ENCODE results near the gene R3HCC1L. TPM values are rescaled to one million over a fixed set of nuclear protein-coding genes. Genes with fewer than 3 reads are reported as not detected.

R3HCC1L gene
- total RNA-seq, 1 experiment from 2014 or later: 11.8 TPM

DNA sequence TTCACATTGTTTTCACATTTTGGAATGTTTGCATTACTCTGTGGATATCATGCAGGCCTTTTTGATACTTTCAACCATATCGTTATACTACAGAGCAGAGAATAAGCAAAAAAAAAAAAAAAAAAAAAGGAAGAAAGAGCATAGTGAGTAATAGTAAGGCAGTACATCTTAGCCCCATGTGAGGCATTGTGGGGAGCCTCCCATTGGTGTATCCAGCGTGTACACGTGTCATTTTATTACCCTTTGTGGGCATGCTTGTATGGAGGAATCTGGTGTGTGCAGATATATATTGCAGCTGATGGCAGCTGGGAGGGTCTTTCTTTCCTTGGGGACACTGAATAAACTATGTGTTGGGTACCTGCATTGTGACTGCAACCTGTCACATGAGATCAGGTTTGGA is 19.6 kb downstream of the R3HCC1L start:
- CTCF ChIA-PET: no interaction called here
- no TSS peak for BruUV-seq (replicated peaks)
- Mint-ChIP-seq H3K36me3 (ENCODE audit: insufficient read depth, unreplicated experiment) (peaks cover 9% of the 10 kb centered on the region), H3K4me1 (ENCODE audit: low read depth, unreplicated experiment) (peaks cover 12% of the 10 kb centered on the region), H3K4me3 (ENCODE audit: low read depth, unreplicated experiment) (no peak overlapping the region), H3K27me3 (ENCODE audit: unreplicated experiment) (no peaks in the 10 kb centered on the region), H3K27ac (ENCODE audit: unreplicated experiment) (no peak overlapping the region), H3K9me3 (ENCODE audit: low read depth, unreplicated experiment) (peaks cover 2% of the 10 kb centered on the region)
- TF ChIP-seq, protein P1, sequence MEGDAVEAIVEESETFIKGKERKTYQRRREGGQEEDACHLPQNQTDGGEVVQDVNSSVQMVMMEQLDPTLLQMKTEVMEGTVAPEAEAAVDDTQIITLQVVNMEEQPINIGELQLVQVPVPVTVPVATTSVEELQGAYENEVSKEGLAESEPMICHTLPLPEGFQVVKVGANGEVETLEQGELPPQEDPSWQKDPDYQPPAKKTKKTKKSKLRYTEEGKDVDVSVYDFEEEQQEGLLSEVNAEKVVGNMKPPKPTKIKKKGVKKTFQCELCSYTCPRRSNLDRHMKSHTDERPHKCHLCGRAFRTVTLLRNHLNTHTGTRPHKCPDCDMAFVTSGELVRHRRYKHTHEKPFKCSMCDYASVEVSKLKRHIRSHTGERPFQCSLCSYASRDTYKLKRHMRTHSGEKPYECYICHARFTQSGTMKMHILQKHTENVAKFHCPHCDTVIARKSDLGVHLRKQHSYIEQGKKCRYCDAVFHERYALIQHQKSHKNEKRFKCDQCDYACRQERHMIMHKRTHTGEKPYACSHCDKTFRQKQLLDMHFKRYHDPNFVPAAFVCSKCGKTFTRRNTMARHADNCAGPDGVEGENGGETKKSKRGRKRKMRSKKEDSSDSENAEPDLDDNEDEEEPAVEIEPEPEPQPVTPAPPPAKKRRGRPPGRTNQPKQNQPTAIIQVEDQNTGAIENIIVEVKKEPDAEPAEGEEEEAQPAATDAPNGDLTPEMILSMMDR (IDR thresholded peaks at IDR 0.05; ENCODE audit: unreplicated experiment): no peak
- intact Hi-C loops (cut with micrococcal nuclease; ENCODE audit: unreplicated experiment): no loop called here
- no peak for DNase-seq

DNA sequence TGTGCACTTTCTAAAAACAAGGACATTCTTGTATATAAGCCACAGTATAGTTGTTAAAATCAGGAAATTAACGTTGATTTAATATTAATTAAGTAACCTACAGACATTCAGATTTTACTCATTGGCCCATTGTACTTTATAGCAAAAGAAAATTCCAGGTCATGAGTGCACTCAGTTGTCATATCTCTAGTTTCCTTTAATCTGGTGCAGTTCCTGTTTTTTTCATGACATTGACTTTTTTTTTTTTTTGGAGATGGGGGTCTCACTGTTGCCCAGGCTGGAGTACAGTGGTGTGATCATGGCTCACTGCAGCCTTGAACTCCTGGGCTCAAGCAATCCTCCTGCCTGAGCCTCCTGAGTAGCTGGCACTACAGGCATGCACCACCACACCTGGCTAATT is 24.1 kb downstream of the R3HCC1L start:
- no TSS peak for BruUV-seq (replicated peaks)
- Mint-ChIP-seq H3K36me3 (ENCODE audit: insufficient read depth, unreplicated experiment) (peaks cover 9% of the 10 kb centered on the region), H3K9me3 (ENCODE audit: low read depth, unreplicated experiment) (no peaks in the 10 kb centered on the region), H3K4me1 (ENCODE audit: low read depth, unreplicated experiment) (no peaks in the 10 kb centered on the region), H3K27me3 (ENCODE audit: unreplicated experiment) (no peaks in the 10 kb centered on the region), H3K4me3 (ENCODE audit: low read depth, unreplicated experiment) (no peak overlapping the region), H3K27ac (ENCODE audit: unreplicated experiment) (no peak overlapping the region)
- CTCF ChIA-PET: no interaction called here
- TF ChIP-seq, protein P1 (IDR thresholded peaks at IDR 0.05; ENCODE audit: unreplicated experiment): no peak
- intact Hi-C loops (cut with micrococcal nuclease; ENCODE audit: unreplicated experiment): no loop called here
- no peak for DNase-seq

DNA sequence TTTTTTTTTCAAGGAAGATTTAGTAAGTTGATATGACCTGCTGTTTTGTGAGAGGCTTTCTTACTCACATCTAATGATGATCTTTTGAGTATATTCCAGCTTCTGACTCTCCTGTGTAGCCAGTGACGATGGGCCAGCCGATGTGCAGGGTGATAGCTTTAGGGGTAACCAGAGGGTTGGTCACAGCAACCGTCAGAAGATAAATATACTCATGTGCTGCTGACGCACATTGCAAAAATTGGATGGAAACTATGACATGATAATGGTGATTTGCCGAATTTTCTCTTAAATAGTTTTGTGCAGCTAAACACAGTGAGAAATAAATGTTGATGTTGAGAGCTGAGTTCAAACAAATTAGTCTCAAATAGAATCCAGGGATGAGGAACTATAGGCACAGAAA is 29.5 kb downstream of the R3HCC1L start:
- H3K36me3 Mint-ChIP-seq (ENCODE audit: insufficient read depth, unreplicated experiment): no peaks in the 10 kb centered on the region
- CTCF ChIA-PET: no interaction called here
- intact Hi-C loops (cut with micrococcal nuclease; ENCODE audit: unreplicated experiment): no loop called here
- H3K27me3 Mint-ChIP-seq (ENCODE audit: unreplicated experiment): no peaks in the 10 kb centered on the region
- no peak for DNase-seq
- no peaks in the 10 kb centered on the region for H3K4me1 Mint-ChIP-seq (ENCODE audit: low read depth, unreplicated experiment)
- no peak overlapping the region for H3K27ac Mint-ChIP-seq (ENCODE audit: unreplicated experiment)
- no peak overlapping the region for H3K4me3 Mint-ChIP-seq (ENCODE audit: low read depth, unreplicated experiment)
- no peaks in the 10 kb centered on the region for H3K9me3 Mint-ChIP-seq (ENCODE audit: low read depth, unreplicated experiment)
- no TSS peak for BruUV-seq (replicated peaks)
- TF ChIP-seq, protein P1 (IDR thresholded peaks at IDR 0.05; ENCODE audit: unreplicated experiment): no peak

DNA sequence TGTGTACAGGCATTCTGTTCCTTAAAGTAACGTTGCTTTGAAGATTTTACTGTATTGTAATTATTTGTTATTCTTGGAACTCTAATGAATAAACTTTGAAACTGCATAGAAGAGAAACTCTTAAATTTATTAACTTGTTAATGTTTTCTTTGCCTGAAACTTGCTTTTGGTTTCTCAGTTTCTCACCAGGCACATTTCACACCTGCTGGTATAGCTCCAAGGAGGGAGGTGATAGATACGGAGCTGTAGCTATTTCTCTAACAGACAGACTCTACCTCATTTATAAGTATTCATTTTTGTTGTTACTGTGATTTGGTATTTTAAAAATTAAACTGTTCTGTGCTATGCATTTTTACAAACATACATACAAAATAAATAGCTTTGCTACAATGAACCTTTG is 32.7 kb downstream of the R3HCC1L start:
- no peak overlapping the region for H3K4me3 Mint-ChIP-seq (ENCODE audit: low read depth, unreplicated experiment)
- no peak overlapping the region for H3K27ac Mint-ChIP-seq (ENCODE audit: unreplicated experiment)
- CTCF ChIA-PET: no interaction called here
- TF ChIP-seq, protein P1 (IDR thresholded peaks at IDR 0.05; ENCODE audit: unreplicated experiment): no peak
- no TSS peak for BruUV-seq (replicated peaks)
- no peak for DNase-seq
- no peaks in the 10 kb centered on the region for H3K4me1 Mint-ChIP-seq (ENCODE audit: low read depth, unreplicated experiment)
- H3K36me3 Mint-ChIP-seq (ENCODE audit: insufficient read depth, unreplicated experiment): no peaks in the 10 kb centered on the region
- intact Hi-C loops (cut with micrococcal nuclease; ENCODE audit: unreplicated experiment): no loop called here
- H3K9me3 Mint-ChIP-seq (ENCODE audit: low read depth, unreplicated experiment): no peaks in the 10 kb centered on the region
- H3K27me3 Mint-ChIP-seq (ENCODE audit: unreplicated experiment): no peaks in the 10 kb centered on the region

DNA sequence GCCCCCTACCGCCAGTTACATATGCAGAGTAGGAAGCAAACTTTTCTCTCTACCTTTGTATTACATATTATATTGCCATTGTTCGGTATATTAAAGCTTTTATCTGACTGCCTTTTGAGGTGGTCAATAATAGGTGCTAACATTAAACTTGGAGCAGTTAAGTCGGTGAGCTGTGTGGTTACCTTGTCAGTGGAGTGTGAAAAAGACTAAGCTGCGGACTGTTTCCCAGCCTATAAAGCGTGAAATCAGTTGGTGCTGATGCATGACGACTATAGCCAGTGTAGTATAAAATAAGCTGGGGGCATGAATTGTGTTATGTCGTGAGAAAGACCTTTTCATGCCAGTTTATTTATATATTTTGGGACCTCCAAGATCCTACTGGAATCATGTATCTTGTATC is 33.7 kb downstream of the R3HCC1L start:
- BruUV-seq (replicated peaks): no TSS peak
- intact Hi-C loops (cut with micrococcal nuclease; ENCODE audit: unreplicated experiment): no loop called here
- no peaks in the 10 kb centered on the region for H3K9me3 Mint-ChIP-seq (ENCODE audit: low read depth, unreplicated experiment)
- CTCF ChIA-PET: no interaction called here
- no peaks in the 10 kb centered on the region for H3K4me1 Mint-ChIP-seq (ENCODE audit: low read depth, unreplicated experiment)
- TF ChIP-seq, protein P1 (IDR thresholded peaks at IDR 0.05; ENCODE audit: unreplicated experiment): no peak
- no peak for DNase-seq
- no peaks in the 10 kb centered on the region for H3K27me3 Mint-ChIP-seq (ENCODE audit: unreplicated experiment)
- H3K4me3 Mint-ChIP-seq (ENCODE audit: low read depth, unreplicated experiment): no peak overlapping the region
- H3K36me3 Mint-ChIP-seq (ENCODE audit: insufficient read depth, unreplicated experiment): no peaks in the 10 kb centered on the region
- H3K27ac Mint-ChIP-seq (ENCODE audit: unreplicated experiment): no peak overlapping the region

All from Calu3 (cell line).